Dedifferentiated amniotic fluid mesenchymal stem cell (primary cell): Measurements from ENCODE around the gene DNLZ.

Source experiments
- DNase-seq: peaks from one replicate; pipeline ENCODE4 v3.0.0-alpha.2; 2016; ENCODE audit errors: extremely low spot score

Gene DNLZ

GRCh38 chr9:136376457-136376856 is 12.9 kb upstream of the DNLZ start:
- no peak for DNase-seq

- DNase-seq = no peak
Observed at GRCh38 chr9:136375096-136375495, 11.6 kb upstream of the DNLZ start.

- no peak for DNase-seq
Observed at GRCh38 chr9:136374183-136374575, 10.6 kb upstream of the DNLZ start.

GRCh38 chr9:136373300-136374182 is 10.0 kb upstream of the DNLZ start, which contains the start of gene CARD9:
CARD9 (minus strand) TSS chr9:136373669; CDS start chr9:136372078, 1,591 bp downstream.
- DNase-seq = no peak

- DNase-seq = peak; percentile 54
Observed at GRCh38 chr9:136372561-136373299, 9.2 kb upstream of the DNLZ start.

- no peak for DNase-seq
Observed at GRCh38 chr9:136372006-136372405, 8.5 kb upstream of the DNLZ start.

- no peak for DNase-seq
Observed at GRCh38 chr9:136371533-136371880, 8.0 kb upstream of the DNLZ start.

GRCh38 chr9:136370687-136371532 is 7.4 kb upstream of the DNLZ start:
- no peak for DNase-seq

GRCh38 chr9:136370037-136370436 is 6.5 kb upstream of the DNLZ start:
- DNase-seq = no peak

- no peak for DNase-seq
Observed at GRCh38 chr9:136368190-136368589, 4.6 kb upstream of the DNLZ start.

GRCh38 chr9:136367296-136368145 is 4.0 kb upstream of the DNLZ start:
- DNase-seq = no peak

- no peak for DNase-seq
Observed at GRCh38 chr9:136366826-136367225, 3.3 kb upstream of the DNLZ start.

- no peak for DNase-seq
Observed at GRCh38 chr9:136365775-136366222, 2.3 kb upstream of the DNLZ start.

- DNase-seq = no peak
Observed at GRCh38 chr9:136364942-136365774, 1.6 kb upstream of the DNLZ start.

GRCh38 chr9:136363949-136364748 is 605 bp upstream of the DNLZ start:
- DNase-seq = no peak

GRCh38 chr9:136362450-136362784 is 1.1 kb downstream of the DNLZ start:
- DNase-seq = no peak

- DNase-seq = no peak
Observed at GRCh38 chr9:136361754-136362449, 1.6 kb downstream of the DNLZ start.

GRCh38 chr9:136361047-136361753 is 2.3 kb downstream of the DNLZ start:
- no peak for DNase-seq
